GM12878 (cell line): Measurements from ENCODE around the gene CAMP. TPM values are rescaled to one million over a fixed set of nuclear protein-coding genes. Genes with fewer than 3 reads are reported as not detected.

Experiments used
- ATAC-seq: fragments of 200-7000 bp; cut with Tn5 transposase; 3 replicates; pipeline ENCODE4 v1.9.1; 2020; ENCODE audit warnings: mild to moderate bottlenecking, moderate library complexity
- BruUV-seq: library from RNA; stranded (reverse); fragments of 400-500 nt; replicated peaks from 2 replicates; lab custom pipeline; 2021; lab: Mats Ljungman, UMichigan
- CTCF ChIA-PET: fragments of 300-600 bp; sonication (Branson Sonifier 250); formaldehyde crosslinking; extraction: SDS; loops from one replicate; lab custom pipeline; 2021; ENCODE audit warnings: inconsistent platforms; lab: Yijun Ruan, JAX
- POLR2A ChIA-PET: fragments of 350-600 bp; formaldehyde crosslinking; extraction: SDS; loops from one replicate; lab custom pipeline; 2021; ENCODE audit warnings: inconsistent platforms; lab: Charles Lee
- RAD21 ChIA-PET: fragments of 300-600 bp; sonication (Branson Sonifier 250); formaldehyde crosslinking; loops from one replicate; lab custom pipeline; 2023; ENCODE audit warnings: antibody characterized with exemption; ENCODE audit not compliant: unreplicated experiment; lab: Charles Lee
- SMC1A ChIA-PET: fragments of 300-600 bp; sonication (Branson Sonifier 250); formaldehyde crosslinking; loops from one replicate; lab custom pipeline; 2023; ENCODE audit not compliant: unreplicated experiment, uncharacterized antibody; lab: Charles Lee
- DNase-seq: peaks from one replicate; pipeline ENCODE4 v3.0.0-alpha.2; 2011; ENCODE audit warnings: low read depth, low spot score
- FAIRE-seq: peaks from 3 replicates; lab custom pipeline; 2011; peaks lifted over from hg19 to GRCh38; lab: Jason Lieb, UNC
- H2AFZ ChIP-seq: 2 replicates; pipeline ENCODE4 v1.6.0; 2011; ENCODE audit warnings: low read depth, low read length, control low read depth; ENCODE audit not compliant: control insufficient read depth
- H3K27ac ChIP-seq: 2 replicates; pipeline ENCODE4 v1.5.1; 2011; ENCODE audit warnings: control low read depth; ENCODE audit not compliant: control insufficient read depth, insufficient read depth
- H3K27me3 ChIP-seq, 2 experiments: replicated peaks in 1 of 2; 2 replicates each; pipeline versions ENCODE4 v1.6.0 to v1.6.1; 2011; ENCODE audit warnings: low read length in 1 of 2; ENCODE audit not compliant: control insufficient read depth in 2 of 2, insufficient read depth in 2 of 2
- H3K36me3 ChIP-seq, 2 experiments: 2 replicates each; pipeline ENCODE4 v1.5.1; 2011; ENCODE audit warnings: low read length in 1 of 2; ENCODE audit not compliant: control insufficient read depth in 2 of 2, insufficient read depth in 2 of 2
- H3K4me1 ChIP-seq: 2 replicates; pipeline ENCODE4 v1.6.1; 2011; ENCODE audit warnings: mild to moderate bottlenecking, low read length, moderate library complexity, mixed read lengths; ENCODE audit not compliant: control insufficient read depth, insufficient read depth
- H3K4me2 ChIP-seq: 2 replicates; pipeline ENCODE4 v1.6.0; 2011; ENCODE audit warnings: control low read depth; ENCODE audit not compliant: control insufficient read depth, insufficient read depth
- H3K4me3 ChIP-seq: fragments of 200-600 bp; sonication (generic); 2 replicates; pipeline ENCODE4 v1.5.1; 2016
- H3K79me2 ChIP-seq: 2 replicates; pipeline ENCODE4 v1.6.0; 2011; ENCODE audit warnings: low read length; ENCODE audit not compliant: control insufficient read depth, insufficient read depth
- H3K9ac ChIP-seq: 2 replicates; pipeline ENCODE4 v1.8.0; 2011; ENCODE audit warnings: low read length, control low read depth, mixed read lengths; ENCODE audit not compliant: control insufficient read depth, insufficient read depth
- H3K9me3 ChIP-seq: replicated peaks from 3 replicates; pipeline ENCODE4 v1.5.1; 2011; ENCODE audit warnings: mild to moderate bottlenecking, low read length; ENCODE audit not compliant: control insufficient read depth, insufficient read depth
- H4K20me1 ChIP-seq: 2 replicates; pipeline ENCODE4 v1.6.0; 2011; ENCODE audit not compliant: control insufficient read depth, insufficient read depth
- PKNOX1 ChIP-seq: fragments of 450-650 bp; IDR thresholded peaks from 2 replicates; pipeline ENCODE4 v1.6.1; 2016; ENCODE audit warnings: mild to moderate bottlenecking
- POU2F2 ChIP-seq: IDR thresholded peaks from 3 replicates; pipeline ENCODE4 v1.6.1; 2011; ENCODE audit warnings: low read depth, mild to moderate bottlenecking, low read length, borderline replicate concordance
- REST ChIP-seq: IDR thresholded peaks from 2 replicates; pipeline ENCODE4 v1.6.1; 2012; ENCODE audit warnings: mild to moderate bottlenecking, low read depth, low read length
- SKIL ChIP-seq: fragments of 450-650 bp; IDR thresholded peaks from 2 replicates; pipeline ENCODE4 v1.6.1; 2017; ENCODE audit warnings: mild to moderate bottlenecking, low read depth, inconsistent platforms; ENCODE audit not compliant: poor library complexity, severe bottlenecking
- TAF1 ChIP-seq: IDR thresholded peaks from 2 replicates; pipeline ENCODE4 v1.6.1; 2011; ENCODE audit warnings: mild to moderate bottlenecking, low read depth, low read length, borderline replicate concordance
- ZBTB4 ChIP-seq: fragments of 450-650 bp; formaldehyde crosslinking; IDR thresholded peaks from 2 replicates; pipeline ENCODE4 v1.4.0; 2022; ENCODE audit warnings: mild to moderate bottlenecking, moderate library complexity
- WGBS: methylation state at CpG from one replicate; pipeline ENCODE4 v1.1.6; 2016; ENCODE audit warnings: low lambda C conversion rate; ENCODE audit not compliant: insufficient replicate concordance, insufficient coverage; ENCODE audit errors: missing lambda C conversion rate; 5-methylcytosine and 5-hydroxymethylcytosine counted together
- in situ Hi-C: fragments of 300-500 bp; cut with MboI; formaldehyde crosslinking; loops from 9 replicates; pipeline ENCODE4 v1.14.3; 2018; ENCODE audit warnings: mixed read lengths
- intact Hi-C: fragments of 100-400 bp; cut with micrococcal nuclease; formaldehyde crosslinking; loops from one replicate; pipeline ENCODE4 v1.14.2; 2022; ENCODE audit not compliant: unreplicated experiment
- polyA plus RNA-seq, 11 experiments: library from polyadenylated mRNA; depleted of rRNA in 4 of 11; unstranded in 6 of 11; stranded (reverse) in 5 of 11; fragments of >200 nt; fragmentation: Nextera tagmentation in 4 of 11; fragmentation: Illumina TruSeq in 1 of 11; extraction: Ambion mirVana in 4 of 11; extraction: Trizol in 1 of 11; gene quantifications; 1 replicate in 1 of 11; 2 replicates in 10 of 11; pipeline versions ENCODE4 v1.2.1 to v1.2.3, GENCODE V29; 2011 to 2016; ENCODE audit warnings: inconsistent platforms in 2 of 11, missing spikeins in 2 of 11, low read depth in 1 of 11
- total RNA-seq, 4 experiments: library from RNA; depleted of rRNA in 3 of 4; stranded (reverse); fragments of >200 nt in 3 of 4; fragmentation: Illumina TruSeq in 1 of 4; extraction: Trizol in 1 of 4; gene quantifications; 2 replicates each; pipeline versions ENCODE4 v1.2.1 to v1.2.3, GENCODE V29; 2013 to 2021

The CAMP gene
- total and polyA plus RNA-seq, 10 of the 15 experiments (the other 5 are each of a cell fraction or from before 2014, with no cell fraction given): 0.76 to 34.3 (median 7.6) TPM

GRCh38 chr3:48238531-48239085 lies 15.3 kb downstream of the CAMP start (continued):
- no peak for TF ChIP-seq SKIL
- TF ChIP-seq, all 136 proteins: peak for 0

- Histone ChIP-seq H3K79me2 (peaks cover 39% of the 10 kb centered on the region), H3K4me3 (no peak overlapping the region), H3K4me1 (peaks cover 7% of the 10 kb centered on the region; the same call in 1 of the 2 replicates), H2AFZ (peak overlapping the region; percentile 82), H3K27me3 (no peaks in the 10 kb centered on the region), H3K36me3 (no peaks in the 10 kb centered on the region), H3K4me2 (peak overlapping the region; percentile 51), H3K9me3 (no peaks in the 10 kb centered on the region), H3K27ac (no peak overlapping the region), H3K9ac (no peak overlapping the region), H4K20me1 (no peaks in the 10 kb centered on the region)
- FAIRE-seq (no peak), DNase-seq (no peak), ATAC-seq (no peak)
- ChIA-PET CTCF (interaction anchor here (0.6 to 3.1 kb wide), 12 partner anchors 8 to 318 kb away, joined by 3 to 32 read pairs (median 5); partner anchors contain the start of genes CAMP, CCDC51 and TMA7), SMC1A (interaction anchor here (0.6 to 3.0 kb wide), 12 partner anchors 8 to 461 kb away, joined by 3 to 22 read pairs (median 4); partner anchors contain the start of gene CDC25A), POLR2A (interaction anchor here (0.7 to 1.6 kb wide), 13 partner anchors 8 to 658 kb away, joined by 3 to 9 read pairs (median 4); partner anchors contain the start of genes CCDC51, CDC25A and PFKFB4), RAD21 (interaction anchor here (0.5 to 3.1 kb wide), 10 partner anchors 10 to 232 kb away, joined by 3 to 22 read pairs (median 6); partner anchors contain the start of genes CCDC51 and CDC25A)
- BruUV-seq: no TSS peak
- WGBS: 69% methylated on average over 20 of the region's 20 CpGs
- TF ChIP-seq REST: no peak
- TF ChIP-seq ZBTB4 (CRISPR knock-in tag): no peak
- no peak for TF ChIP-seq PKNOX1
- no peak for TF ChIP-seq TAF1
- TF ChIP-seq POU2F2: peak; percentile 31; the same call in 1 of the 3 replicates
- in situ Hi-C loops (no loop called here), intact Hi-C loops (no loop called here)
Measured at GRCh38 chr3:48240000-48240963, 17.0 kb downstream of the CAMP start.
